Neuronal stem cell (in vitro differentiated cells): ENCODE data around the gene KDM6A.
"Not testable (repeated sequence)": the region's sequence is repeated elsewhere in the genome, so short reads cannot be mapped to it uniquely, and the experiment has no call there.

Source experiments
- DNase-seq: peaks from one replicate; pipeline ENCODE4 v3.0.0-alpha.2; 2013; ENCODE audit warnings: low spot score
- H2AFZ ChIP-seq: one replicate; pipeline ENCODE4 v1.6.1; 2013; ENCODE audit warnings: mild to moderate bottlenecking, low read length, inconsistent platforms
- H2AK5ac ChIP-seq: 2 replicates; pipeline ENCODE4 v1.6.1; 2013; ENCODE audit warnings: low read depth, mild to moderate bottlenecking, inconsistent platforms, low read length, moderate library complexity, mixed read lengths
- H2BK120ac ChIP-seq: 2 replicates; pipeline ENCODE4 v1.6.1; 2013; ENCODE audit warnings: low read depth, mild to moderate bottlenecking, inconsistent platforms, low read length, moderate library complexity, mixed read lengths
- H2BK12ac ChIP-seq: one replicate; pipeline ENCODE4 v1.6.1; 2013; ENCODE audit warnings: low read length, inconsistent platforms
- H2BK15ac ChIP-seq: 2 replicates; pipeline ENCODE4 v1.6.1; 2013; ENCODE audit warnings: mild to moderate bottlenecking, low read length, inconsistent platforms, mixed read lengths
- H2BK5ac ChIP-seq: one replicate; pipeline ENCODE4 v1.6.1; 2013; ENCODE audit warnings: inconsistent platforms, mild to moderate bottlenecking, low read length, moderate library complexity
- H3K14ac ChIP-seq: one replicate; pipeline ENCODE4 v1.6.1; 2013; ENCODE audit warnings: low read length, inconsistent platforms
- H3K18ac ChIP-seq: 2 replicates; pipeline ENCODE4 v1.6.1; 2013; ENCODE audit warnings: low read length, inconsistent platforms
- H3K23ac ChIP-seq: 2 replicates; pipeline ENCODE4 v1.6.1; 2013; ENCODE audit warnings: low read depth, mild to moderate bottlenecking, mixed read lengths, low read length, inconsistent platforms; ENCODE audit not compliant: poor library complexity
- H3K27ac ChIP-seq: replicated peaks from 3 replicates; pipeline ENCODE4 v1.5.1; 2013; ENCODE audit warnings: low read length, inconsistent platforms
- H3K27me3 ChIP-seq, 3 experiments: 2 replicates each; pipeline ENCODE4 v1.6.1; 2013; ENCODE audit warnings: low read length in 3 of 3, mild to moderate bottlenecking in 2 of 3, inconsistent platforms in 1 of 3, low read depth in 1 of 3, mixed read lengths in 1 of 3, moderate library complexity in 1 of 3; ENCODE audit not compliant: control insufficient read depth in 3 of 3, insufficient read depth in 3 of 3
- H3K36me3 ChIP-seq, 2 donors: replicated peaks in 1 of 2; 2 replicates each; pipeline ENCODE4 v1.6.1; 2013; ENCODE audit warnings: low read length in 2 of 2; ENCODE audit not compliant: control insufficient read depth in 2 of 2, insufficient read depth in 2 of 2
- H3K4ac ChIP-seq: 2 replicates; pipeline ENCODE4 v1.6.1; 2013; ENCODE audit warnings: inconsistent platforms, mild to moderate bottlenecking, low read length, moderate library complexity
- H3K4me1 ChIP-seq, 2 donors: 1 replicate in 1 of 2; 2 replicates in 1 of 2; pipeline ENCODE4 v1.6.1; 2013; ENCODE audit warnings: low read length in 2 of 2, low read depth in 1 of 2; ENCODE audit not compliant: control insufficient read depth in 2 of 2, insufficient read depth in 1 of 2
- H3K4me2 ChIP-seq: one replicate; pipeline ENCODE4 v1.6.1; 2013; ENCODE audit warnings: mild to moderate bottlenecking, low read length, inconsistent platforms; ENCODE audit not compliant: insufficient read depth, poor library complexity, severe bottlenecking
- H3K4me3 ChIP-seq, 2 donors: 2 replicates each; pipeline ENCODE4 v1.5.1; 2013; ENCODE audit warnings: low read length in 2 of 2, mild to moderate bottlenecking in 2 of 2, inconsistent platforms in 1 of 2, moderate library complexity in 1 of 2
- H3K79me1 ChIP-seq: one replicate; pipeline ENCODE4 v1.6.1; 2013; ENCODE audit warnings: low read depth, mild to moderate bottlenecking, inconsistent platforms, low read length, moderate library complexity
- H3K9ac ChIP-seq: one replicate; pipeline ENCODE4 v1.6.1; 2013; ENCODE audit warnings: mild to moderate bottlenecking, low read depth, low read length, inconsistent platforms; ENCODE audit not compliant: poor library complexity
- H3K9me3 ChIP-seq, 2 donors: replicated peaks in 1 of 2; 2 replicates each; pipeline versions ENCODE3 to v1.6.1; 2013; ENCODE audit warnings: low read length in 2 of 2, mild to moderate bottlenecking in 2 of 2, inconsistent platforms in 1 of 2, low read depth in 1 of 2, mixed read lengths in 1 of 2, moderate library complexity in 1 of 2; ENCODE audit not compliant: control insufficient read depth in 2 of 2, insufficient read depth in 1 of 2
- H4K8ac ChIP-seq: one replicate; pipeline ENCODE4 v1.6.1; 2013; ENCODE audit warnings: low read depth, mild to moderate bottlenecking, inconsistent platforms, low read length, moderate library complexity
- H4K91ac ChIP-seq: one replicate; pipeline ENCODE4 v1.6.1; 2013; ENCODE audit warnings: low read length, low read depth, mild to moderate bottlenecking, inconsistent platforms; ENCODE audit not compliant: poor library complexity
- WGBS, 2 donors: extraction: QIAGEN DNeasy Blood & Tissue Kit; methylation state at CpG; one replicate each; pipeline ENCODE4 v1.1.7; 2013; ENCODE audit warnings: missing lambda C conversion rate in 2 of 2, mixed read lengths in 1 of 2; ENCODE audit not compliant: insufficient read length in 2 of 2, insufficient replicate concordance in 1 of 2; ENCODE audit errors: extremely low coverage in 2 of 2; 5-methylcytosine and 5-hydroxymethylcytosine counted together

Gene KDM6A

GRCh38 chrX:45070116-45071007 lies 197.4 kb downstream of the KDM6A start:
- Histone ChIP-seq H3K23ac (no peak overlapping the region), H3K9me3 (no peaks in the 10 kb centered on the region), H3K4me1 (no peaks in the 10 kb centered on the region), H3K4me3 (no peak overlapping the region), H3K27me3 (no peaks in the 10 kb centered on the region), H4K91ac (no peak overlapping the region), H2BK15ac (no peak overlapping the region), H2BK12ac (no peak overlapping the region), H2AK5ac (no peak overlapping the region), H3K9ac (no peak overlapping the region), H3K36me3 (peaks cover 9 to 28% of the 10 kb centered on the region in 2 donors), H3K4ac (no peak overlapping the region), H3K27ac (no peak overlapping the region), H4K8ac (no peak overlapping the region), H2AFZ (no peak overlapping the region), H2BK5ac (no peak overlapping the region), H3K79me1 (peaks cover 2% of the 10 kb centered on the region), H3K14ac (no peak overlapping the region), H3K18ac (no peak overlapping the region), H3K4me2 (no peak overlapping the region), H2BK120ac (no peak overlapping the region)
- no CpG with 5 or more reads among the region's 2 CpGs for WGBS, 2 donors
- DNase-seq: no peak

GRCh38 chrX:45073011-45073410 lies 200.0 kb downstream of the KDM6A start:
- H3K27ac ChIP-seq, H3K23ac ChIP-seq, H3K4me1 ChIP-seq, H2BK5ac ChIP-seq, H2BK12ac ChIP-seq, DNase-seq, H3K14ac ChIP-seq, H3K79me1 ChIP-seq, H3K4ac ChIP-seq, H4K91ac ChIP-seq, H2AK5ac ChIP-seq, H3K4me3 ChIP-seq, H2BK120ac ChIP-seq, H3K9me3 ChIP-seq, H3K9ac ChIP-seq, H4K8ac ChIP-seq, H3K4me2 ChIP-seq, H2BK15ac ChIP-seq, H3K18ac ChIP-seq, H2AFZ ChIP-seq, H3K27me3 ChIP-seq: not testable (repeated sequence)
- peaks cover 9 to 39% of the 10 kb centered on the region in 2 donors for H3K36me3 ChIP-seq
- no CpG with 5 or more reads among the region's 4 CpGs for WGBS, 2 donors

GRCh38 chrX:45077748-45078424 lies 204.9 kb downstream of the KDM6A start:
- Histone ChIP-seq H2BK15ac (no peak overlapping the region), H3K23ac (no peak overlapping the region), H2BK5ac (no peak overlapping the region), H3K4me1 (no peaks in the 10 kb centered on the region), H3K36me3 (peaks cover 0 to 37% of the 10 kb centered on the region in 2 donors), H4K8ac (no peak overlapping the region), H2BK12ac (no peak overlapping the region), H4K91ac (no peak overlapping the region), H3K79me1 (no peaks in the 10 kb centered on the region), H3K9me3 (no peaks in the 10 kb centered on the region), H2AFZ (no peak overlapping the region), H3K9ac (no peak overlapping the region), H3K27ac (no peak overlapping the region), H3K27me3 (no peaks in the 10 kb centered on the region), H3K4me2 (no peak overlapping the region), H3K4me3 (no peak overlapping the region), H3K4ac (no peak overlapping the region), H3K18ac (no peak overlapping the region), H2AK5ac (no peak overlapping the region), H3K14ac (no peak overlapping the region), H2BK120ac (no peak overlapping the region)
- DNase-seq: no peak
- WGBS, 2 donors: no CpG with 5 or more reads among the region's 2 CpGs

GRCh38 chrX:45083314-45083713 lies 210.3 kb downstream of the KDM6A start:
- H3K36me3 ChIP-seq: peaks cover 4 to 35% of the 10 kb centered on the region in 2 donors
- no CpG with 5 or more reads among the region's 2 CpGs for WGBS, 2 donors

More at GRCh38 chrX:45083314-45083713, 210.3 kb downstream of the KDM6A start:
- no peak overlapping the region for H3K14ac ChIP-seq
- H3K4ac ChIP-seq: no peak overlapping the region
- no peaks in the 10 kb centered on the region for H3K4me1 ChIP-seq
- no peaks in the 10 kb centered on the region for H3K9me3 ChIP-seq
- H3K27me3 ChIP-seq: no peaks in the 10 kb centered on the region
- H4K91ac ChIP-seq: no peak overlapping the region
- H2BK12ac ChIP-seq: no peak overlapping the region
- H4K8ac ChIP-seq: no peak overlapping the region
- no peak overlapping the region for H3K18ac ChIP-seq
- no peak overlapping the region for H2BK120ac ChIP-seq
- H3K27ac ChIP-seq: no peak overlapping the region
- no peak overlapping the region for H2AK5ac ChIP-seq
- no peak for DNase-seq
- H3K4me3 ChIP-seq: no peak overlapping the region
- no peak overlapping the region for H3K23ac ChIP-seq
- H3K9ac ChIP-seq: no peak overlapping the region
- H2BK15ac ChIP-seq: no peak overlapping the region
- H3K79me1 ChIP-seq: no peaks in the 10 kb centered on the region
- H2AFZ ChIP-seq: no peak overlapping the region
- H3K4me2 ChIP-seq: no peak overlapping the region
- no peak overlapping the region for H2BK5ac ChIP-seq
